ENCODE results near the gene RNF31. TPM values are rescaled to one million over a fixed set of nuclear protein-coding genes. Genes with fewer than 3 reads are reported as not detected.

The RNF31 gene
- total RNA-seq, 1 experiment from 2014 or later = 77.6 TPM

GRCh38 chr14:24136684-24137528, 10.4 kb upstream of the RNF31 start:
- no TSS peak for BruUV-seq (replicated peaks)
- ChIA-PET POLR2A (interaction anchor here (0.5 to 3.1 kb wide), 5 partner anchors 10 to 43 kb away, joined by 3 to 57 read pairs (median 12); partner anchors contain the start of genes DCAF11, IRF9, NRL and PCK2), CTCF (interaction anchor here (2.4 kb wide), 2 partner anchors 22 to 24 kb away, joined by 8 to 17 read pairs; partner anchors contain the start of genes DCAF11, IRF9 and NRL)
- intact Hi-C loops (cut with micrococcal nuclease; ENCODE audit: unreplicated experiment) = loop anchor here (1.0 kb wide), 2 partner anchors 10 to 22 kb away; partner anchors contain the start of gene RNF31
- Mint-ChIP-seq H3K36me3 (ENCODE audit: insufficient read depth, unreplicated experiment) (peaks cover 24% of the 10 kb centered on the region), H3K27ac (ENCODE audit: unreplicated experiment) (peak overlapping the region; percentile 57), H3K4me1 (ENCODE audit: low read depth, unreplicated experiment) (peaks cover 35% of the 10 kb centered on the region), H3K9me3 (ENCODE audit: unreplicated experiment) (no peaks in the 10 kb centered on the region), H3K27me3 (ENCODE audit: insufficient read depth, unreplicated experiment) (no peaks in the 10 kb centered on the region), H3K4me3 (ENCODE audit: unreplicated experiment) (peak overlapping the region; percentile 77)
- H3K4me3 ChIP-seq (ENCODE audit: low read depth, low read length) = peak overlapping the region; percentile 90
- H3K9me3 ChIP-seq = no peaks in the 10 kb centered on the region
- H3K4me1 ChIP-seq = no peaks in the 10 kb centered on the region; the same call in 1 of the 2 replicates
- no peak for DNase-seq
- peaks cover 3% of the 10 kb centered on the region for H3K36me3 ChIP-seq (ENCODE audit: control insufficient read depth, insufficient read depth, low read length)
- no peak for TF ChIP-seq CTCF (IDR thresholded peaks at IDR 0.05; ENCODE audit: insufficient read depth in 1 of 2, low read depth in 1 of 2, low read length in 1 of 2, severe bottlenecking in 1 of 2, unreplicated experiment in 1 of 2)
- H3K27me3 ChIP-seq (replicated peaks; ENCODE audit: control insufficient read depth, insufficient read depth, low read length) = no peaks in the 10 kb centered on the region

- Mint-ChIP-seq H3K4me1 (ENCODE audit: low read depth, unreplicated experiment) (peaks cover 36% of the 10 kb centered on the region), H3K27ac (ENCODE audit: unreplicated experiment) (no peak overlapping the region), H3K36me3 (ENCODE audit: insufficient read depth, unreplicated experiment) (peaks cover 24% of the 10 kb centered on the region), H3K4me3 (ENCODE audit: unreplicated experiment) (peak overlapping the region; percentile 43), H3K9me3 (ENCODE audit: unreplicated experiment) (no peaks in the 10 kb centered on the region), H3K27me3 (ENCODE audit: insufficient read depth, unreplicated experiment) (no peaks in the 10 kb centered on the region)
- Histone ChIP-seq H3K4me1 (no peaks in the 10 kb centered on the region; the same call in 1 of the 2 replicates), H3K9me3 (no peaks in the 10 kb centered on the region), H3K4me3 (ENCODE audit: low read depth, low read length) (no peak overlapping the region), H3K27me3 (replicated peaks; ENCODE audit: control insufficient read depth, insufficient read depth, low read length) (no peaks in the 10 kb centered on the region), H3K36me3 (ENCODE audit: control insufficient read depth, insufficient read depth, low read length) (peaks cover 3% of the 10 kb centered on the region)
- ChIA-PET CTCF (interaction anchor here (2.4 kb wide), 1 partner anchor 23 kb away, joined by 8 read pairs; the partner anchor contains the start of gene IRF9), POLR2A (interaction anchor here (2.6 to 3.1 kb wide), 2 partner anchors 9 to 23 kb away, joined by 21 to 57 read pairs; partner anchors contain the start of genes DCAF11, NRL, PSME2 and RNF31)
- no peak for DNase-seq
- BruUV-seq (replicated peaks) = TSS peak; percentile 56
- TF ChIP-seq CTCF (IDR thresholded peaks at IDR 0.05; ENCODE audit: insufficient read depth in 1 of 2, low read depth in 1 of 2, low read length in 1 of 2, severe bottlenecking in 1 of 2, unreplicated experiment in 1 of 2) = no peak
- intact Hi-C loops (cut with micrococcal nuclease; ENCODE audit: unreplicated experiment) = no loop called here
Measured at GRCh38 chr14:24137529-24138395, 9.5 kb upstream of the RNF31 start.

Data from Caco-2 (cell line).